ENCODE data around the gene CMKLR1. TPM values are rescaled to one million over a fixed set of nuclear protein-coding genes. Genes with fewer than 3 reads are reported as not detected.

The CMKLR1 gene
- total and polyA plus RNA-seq, 9 of the 15 experiments (the other 6 are each of a cell fraction or from before 2014, with no cell fraction given) = 0.11 to 1.4 (median 0.20) TPM

DNA sequence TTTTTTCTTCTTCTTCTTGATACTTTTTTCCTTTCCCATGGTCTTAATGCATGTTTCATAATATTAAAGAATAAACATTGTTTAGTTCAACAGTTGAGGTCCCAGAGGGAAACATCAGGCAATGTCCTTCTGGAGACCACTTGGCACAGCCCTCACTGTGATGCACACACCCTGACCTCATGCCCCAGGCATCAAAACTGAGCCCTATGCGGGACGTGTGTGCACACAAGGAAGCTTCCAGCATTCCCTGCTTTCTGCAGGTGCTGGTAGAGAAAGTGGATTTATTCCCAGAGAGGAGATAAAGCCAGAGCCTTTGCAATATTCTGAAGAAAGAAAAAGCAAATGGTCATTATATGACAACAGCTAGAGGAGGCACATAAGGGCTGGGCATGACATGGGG lies 16.0 kb upstream of the CMKLR1 start (continued):
- TF ChIP-seq, protein P1, sequence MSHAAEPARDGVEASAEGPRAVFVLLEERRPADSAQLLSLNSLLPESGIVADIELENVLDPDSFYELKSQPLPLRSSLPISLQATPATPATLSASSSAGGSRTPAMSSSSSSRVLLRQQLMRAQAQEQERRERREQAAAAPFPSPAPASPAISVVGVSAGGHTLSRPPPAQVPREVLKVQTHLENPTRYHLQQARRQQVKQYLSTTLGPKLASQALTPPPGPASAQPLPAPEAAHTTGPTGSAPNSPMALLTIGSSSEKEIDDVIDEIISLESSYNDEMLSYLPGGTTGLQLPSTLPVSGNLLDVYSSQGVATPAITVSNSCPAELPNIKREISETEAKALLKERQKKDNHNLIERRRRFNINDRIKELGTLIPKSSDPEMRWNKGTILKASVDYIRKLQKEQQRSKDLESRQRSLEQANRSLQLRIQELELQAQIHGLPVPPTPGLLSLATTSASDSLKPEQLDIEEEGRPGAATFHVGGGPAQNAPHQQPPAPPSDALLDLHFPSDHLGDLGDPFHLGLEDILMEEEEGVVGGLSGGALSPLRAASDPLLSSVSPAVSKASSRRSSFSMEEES (CRISPR knock-in tag; IDR thresholded peaks at IDR 0.05) = no peak
- TF ChIP-seq, protein P2, sequence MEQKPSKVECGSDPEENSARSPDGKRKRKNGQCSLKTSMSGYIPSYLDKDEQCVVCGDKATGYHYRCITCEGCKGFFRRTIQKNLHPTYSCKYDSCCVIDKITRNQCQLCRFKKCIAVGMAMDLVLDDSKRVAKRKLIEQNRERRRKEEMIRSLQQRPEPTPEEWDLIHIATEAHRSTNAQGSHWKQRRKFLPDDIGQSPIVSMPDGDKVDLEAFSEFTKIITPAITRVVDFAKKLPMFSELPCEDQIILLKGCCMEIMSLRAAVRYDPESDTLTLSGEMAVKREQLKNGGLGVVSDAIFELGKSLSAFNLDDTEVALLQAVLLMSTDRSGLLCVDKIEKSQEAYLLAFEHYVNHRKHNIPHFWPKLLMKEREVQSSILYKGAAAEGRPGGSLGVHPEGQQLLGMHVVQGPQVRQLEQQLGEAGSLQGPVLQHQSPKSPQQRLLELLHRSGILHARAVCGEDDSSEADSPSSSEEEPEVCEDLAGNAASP (IDR thresholded peaks at IDR 0.05) = no peak

DNA sequence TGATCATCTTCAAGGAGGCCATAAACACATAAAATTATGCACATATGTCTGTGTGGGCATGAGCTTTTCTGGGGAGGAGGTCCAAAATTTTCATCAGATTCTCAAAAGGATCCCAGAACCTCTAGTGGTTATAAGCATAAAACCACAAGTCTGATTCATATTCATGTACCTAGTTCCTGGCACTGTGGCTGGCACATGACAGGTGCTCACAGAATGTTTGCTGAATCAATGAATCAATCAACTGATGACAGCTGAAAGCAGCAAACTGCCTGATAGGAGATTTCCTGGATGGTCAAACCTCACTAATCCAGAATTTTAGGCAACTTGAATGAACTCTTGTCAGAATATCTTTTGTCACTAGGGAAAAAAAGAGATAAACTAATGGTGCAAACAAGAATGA lies 13.5 kb upstream of the CMKLR1 start:
- Histone ChIP-seq H4K20me1 (replicated peaks; ENCODE audit: control insufficient read depth, insufficient read depth, low read length) (no peaks in the 10 kb centered on the region), H2AFZ (ENCODE audit: low read depth, low read length) (no peak overlapping the region), H3K27ac (ENCODE audit: extremely low read depth, low read depth, low read length) (no peak overlapping the region), H3K9me3 (replicated peaks; ENCODE audit: control insufficient read depth, insufficient read depth, low read depth, low read length) (no peaks in the 10 kb centered on the region), H3K27me3 (ENCODE audit: control insufficient read depth in 2 of 2, insufficient read depth in 2 of 2, low read length in 2 of 2) (no peaks in the 10 kb centered on the region), H3K4me2 (ENCODE audit: insufficient read depth, low read length) (no peak overlapping the region), H3K9ac (ENCODE audit: insufficient read depth in 1 of 2, low read depth in 2 of 2, low read length in 2 of 2) (no peak overlapping the region), H3K79me2 (ENCODE audit: control insufficient read depth, insufficient read depth, low read length) (no peaks in the 10 kb centered on the region), H3K9me1 (ENCODE audit: control insufficient read depth, insufficient read depth, low read length) (no peaks in the 10 kb centered on the region), H3K4me3 (no peak overlapping the region), H3K4me1 (replicated peaks in 1 of 2; ENCODE audit: control insufficient read depth in 2 of 2, insufficient read depth in 2 of 2, low read length in 2 of 2) (no peaks in the 10 kb centered on the region; a peak in 1 of 5 replicates), H3K36me3 (ENCODE audit: control insufficient read depth, insufficient read depth, low read length) (no peaks in the 10 kb centered on the region)
- CTCF ChIA-PET (ENCODE audit: low intra/inter-chr PET ratio) = no interaction called here
- FAIRE-seq (no peak), DNase-seq (ENCODE audit: extremely low read depth in 1 of 4, low spot score in 3 of 4) (no peak), ATAC-seq (no peak)
- in situ Hi-C loops (cut with MboI) = no loop called here
- POLR2A ChIA-PET = interaction anchor here (0.6 kb wide), 1 partner anchor 223 kb away, joined by 3 read pairs; no protein-coding TSS in a partner anchor
- TF ChIP-seq BCL6 (CRISPR knock-in tag; IDR thresholded peaks at IDR 0.05) = no peak
- no peak for TF ChIP-seq HSF4 (CRISPR knock-in tag; IDR thresholded peaks at IDR 0.05; ENCODE audit: borderline replicate concordance)
- TF ChIP-seq, protein P3, sequence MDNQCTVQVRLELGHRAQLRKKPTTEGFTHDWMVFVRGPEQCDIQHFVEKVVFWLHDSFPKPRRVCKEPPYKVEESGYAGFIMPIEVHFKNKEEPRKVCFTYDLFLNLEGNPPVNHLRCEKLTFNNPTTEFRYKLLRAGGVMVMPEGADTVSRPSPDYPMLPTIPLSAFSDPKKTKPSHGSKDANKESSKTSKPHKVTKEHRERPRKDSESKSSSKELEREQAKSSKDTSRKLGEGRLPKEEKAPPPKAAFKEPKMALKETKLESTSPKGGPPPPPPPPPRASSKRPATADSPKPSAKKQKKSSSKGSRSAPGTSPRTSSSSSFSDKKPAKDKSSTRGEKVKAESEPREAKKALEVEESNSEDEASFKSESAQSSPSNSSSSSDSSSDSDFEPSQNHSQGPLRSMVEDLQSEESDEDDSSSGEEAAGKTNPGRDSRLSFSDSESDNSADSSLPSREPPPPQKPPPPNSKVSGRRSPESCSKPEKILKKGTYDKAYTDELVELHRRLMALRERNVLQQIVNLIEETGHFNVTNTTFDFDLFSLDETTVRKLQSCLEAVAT (IDR thresholded peaks at IDR 0.05) = no peak
- TF ChIP-seq RFX5 (IDR thresholded peaks at IDR 0.05; ENCODE audit: low read depth, low read length) = no peak
- no TSS peak for BruUV-seq (replicated peaks)
- intact Hi-C loops (cut with micrococcal nuclease) = no loop called here

Data from K562 (cell line).